K562 (cell line): ENCODE results near the gene ADCY4. TPM values are rescaled to one million over a fixed set of nuclear protein-coding genes. Genes with fewer than 3 reads are reported as not detected.
A peak's percentile ranks its signal among the peaks of the same experiment; 100 is the strongest.

Source experiments
- ARID2 ChIP-seq: fragments of 450-650 bp; IDR thresholded peaks from 2 replicates; pipeline ENCODE4 v1.6.1; 2017; ENCODE audit warnings: antibody characterized with exemption, mild to moderate bottlenecking
- CHD2 ChIP-seq: IDR thresholded peaks from 2 replicates; pipeline ENCODE4 v1.6.1; 2011; ENCODE audit warnings: low read depth, low read length
- CREBBP ChIP-seq: IDR thresholded peaks from one replicate; pipeline ENCODE4 v1.6.1; 2012; ENCODE audit warnings: low read depth, mild to moderate bottlenecking, control low read depth, inconsistent platforms, low read length
- NFIC ChIP-seq: fragments of 450-650 bp; IDR thresholded peaks from 2 replicates; pipeline ENCODE4 v1.6.1; 2017; ENCODE audit warnings: mild to moderate bottlenecking, inconsistent platforms
- PML ChIP-seq: IDR thresholded peaks from 2 replicates; pipeline ENCODE4 v1.6.1; 2012; ENCODE audit warnings: low read length, inconsistent platforms
- POU5F1 ChIP-seq: fragments of 150-350 bp; IDR thresholded peaks from 2 replicates; pipeline ENCODE4 v1.6.1; 2014; ENCODE audit warnings: borderline replicate concordance, low read length, low read depth, mild to moderate bottlenecking; ENCODE audit not compliant: partially characterized antibody
- SMAD2 ChIP-seq: fragments of 150-350 bp; IDR thresholded peaks from 2 replicates; pipeline ENCODE4 v1.6.1; 2014; ENCODE audit warnings: low read depth, mild to moderate bottlenecking, low read length
- polyA plus RNA-seq, 8 experiments: library from polyadenylated mRNA; depleted of rRNA in 4 of 8; stranded (reverse) in 5 of 8; unstranded in 3 of 8; fragments of >200 nt; fragmentation: Nextera tagmentation in 2 of 8; fragmentation: Illumina TruSeq in 1 of 8; extraction: Ambion mirVana in 2 of 8; extraction: Trizol in 1 of 8; gene quantifications; 2 replicates each; pipeline versions ENCODE4 v1.2.1 to v1.2.3, GENCODE V29; 2011 to 2014; ENCODE audit warnings: inconsistent platforms in 1 of 8, missing spikeins in 1 of 8
- total RNA-seq, 7 experiments: library from RNA; depleted of rRNA in 6 of 7; stranded (reverse); fragments of >200 nt in 6 of 7; fragmentation: Illumina TruSeq in 2 of 7; extraction: Trizol in 2 of 7; gene quantifications; 2 replicates each; pipeline versions ENCODE4 v1.2.1 to v1.2.3, GENCODE V29; 2011 to 2021; ENCODE audit warnings: low replicate concordance in 1 of 7
- TF ChIP-seq, protein P1 (sequence below): fragments of 450-650 bp; IDR thresholded peaks from 2 replicates; pipeline ENCODE4 v1.6.1; 2016; ENCODE audit warnings: mild to moderate bottlenecking, moderate library complexity
- TF ChIP-seq, protein P2 (sequence below): IDR thresholded peaks from 3 replicates; pipeline ENCODE4 v1.6.1; 2011; ENCODE audit warnings: borderline replicate concordance, mild to moderate bottlenecking, moderate library complexity; ENCODE audit not compliant: insufficient read length; ENCODE audit errors: extremely low read depth
- TF ChIP-seq, protein P3 (sequence below): fragments of 450-650 bp; IDR thresholded peaks from 2 replicates; pipeline ENCODE4 v1.6.1; 2018; ENCODE audit warnings: mild to moderate bottlenecking, low read depth; ENCODE audit not compliant: partially characterized antibody

The ADCY4 gene
- total and polyA plus RNA-seq, 9 of the 15 experiments (the other 6 are each of a cell fraction or from before 2014, with no cell fraction given) = 0.04 to 0.31 (median 0.15) TPM; not detected in 2

DNA sequence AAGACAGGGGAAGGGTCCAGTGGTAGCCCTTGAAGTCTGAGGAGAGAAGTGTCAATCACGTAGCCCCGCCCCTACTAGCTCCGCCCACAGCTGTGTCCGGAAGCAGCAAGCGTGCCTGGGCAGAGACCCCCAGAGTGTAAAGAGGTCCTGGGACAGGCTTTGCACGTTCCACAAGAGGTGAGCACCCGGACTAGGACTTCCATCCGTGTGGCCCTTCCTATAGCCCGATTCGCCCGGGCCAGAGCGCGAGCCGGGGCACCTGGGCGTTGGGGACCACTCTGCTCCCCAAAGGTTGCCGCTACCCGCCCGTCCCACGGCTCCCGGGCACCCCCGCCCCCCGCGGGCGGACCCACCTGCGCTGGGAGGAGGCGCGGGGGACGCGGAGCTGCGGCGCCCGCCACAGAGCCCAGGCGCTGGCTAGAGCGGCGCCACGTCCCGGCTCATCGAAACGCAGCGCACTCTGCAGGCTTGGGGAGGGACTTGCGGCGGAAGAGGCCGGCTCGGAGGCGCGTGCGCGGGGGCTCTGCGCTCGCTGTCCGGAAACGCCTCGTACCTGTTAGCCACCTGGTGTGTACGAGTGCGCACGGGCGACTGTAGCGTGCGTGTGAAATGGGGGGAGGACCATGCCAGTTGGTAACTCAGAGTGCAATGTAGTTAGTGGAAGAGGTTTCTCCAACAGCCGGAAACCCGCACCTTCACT lies 63.6 kb downstream of the ADCY4 start, which contains the start of gene RABGGTA (continued):
- TF ChIP-seq CREBBP (no peak), ARID2 (no peak), PML (0 out of 2 replicates have a peak, but pooled peaks have one; percentile 31), POU5F1 (no peak), SMAD2 (no peak), NFIC (no peak), CHD2 (no peak)
- TF ChIP-seq, protein P1, sequence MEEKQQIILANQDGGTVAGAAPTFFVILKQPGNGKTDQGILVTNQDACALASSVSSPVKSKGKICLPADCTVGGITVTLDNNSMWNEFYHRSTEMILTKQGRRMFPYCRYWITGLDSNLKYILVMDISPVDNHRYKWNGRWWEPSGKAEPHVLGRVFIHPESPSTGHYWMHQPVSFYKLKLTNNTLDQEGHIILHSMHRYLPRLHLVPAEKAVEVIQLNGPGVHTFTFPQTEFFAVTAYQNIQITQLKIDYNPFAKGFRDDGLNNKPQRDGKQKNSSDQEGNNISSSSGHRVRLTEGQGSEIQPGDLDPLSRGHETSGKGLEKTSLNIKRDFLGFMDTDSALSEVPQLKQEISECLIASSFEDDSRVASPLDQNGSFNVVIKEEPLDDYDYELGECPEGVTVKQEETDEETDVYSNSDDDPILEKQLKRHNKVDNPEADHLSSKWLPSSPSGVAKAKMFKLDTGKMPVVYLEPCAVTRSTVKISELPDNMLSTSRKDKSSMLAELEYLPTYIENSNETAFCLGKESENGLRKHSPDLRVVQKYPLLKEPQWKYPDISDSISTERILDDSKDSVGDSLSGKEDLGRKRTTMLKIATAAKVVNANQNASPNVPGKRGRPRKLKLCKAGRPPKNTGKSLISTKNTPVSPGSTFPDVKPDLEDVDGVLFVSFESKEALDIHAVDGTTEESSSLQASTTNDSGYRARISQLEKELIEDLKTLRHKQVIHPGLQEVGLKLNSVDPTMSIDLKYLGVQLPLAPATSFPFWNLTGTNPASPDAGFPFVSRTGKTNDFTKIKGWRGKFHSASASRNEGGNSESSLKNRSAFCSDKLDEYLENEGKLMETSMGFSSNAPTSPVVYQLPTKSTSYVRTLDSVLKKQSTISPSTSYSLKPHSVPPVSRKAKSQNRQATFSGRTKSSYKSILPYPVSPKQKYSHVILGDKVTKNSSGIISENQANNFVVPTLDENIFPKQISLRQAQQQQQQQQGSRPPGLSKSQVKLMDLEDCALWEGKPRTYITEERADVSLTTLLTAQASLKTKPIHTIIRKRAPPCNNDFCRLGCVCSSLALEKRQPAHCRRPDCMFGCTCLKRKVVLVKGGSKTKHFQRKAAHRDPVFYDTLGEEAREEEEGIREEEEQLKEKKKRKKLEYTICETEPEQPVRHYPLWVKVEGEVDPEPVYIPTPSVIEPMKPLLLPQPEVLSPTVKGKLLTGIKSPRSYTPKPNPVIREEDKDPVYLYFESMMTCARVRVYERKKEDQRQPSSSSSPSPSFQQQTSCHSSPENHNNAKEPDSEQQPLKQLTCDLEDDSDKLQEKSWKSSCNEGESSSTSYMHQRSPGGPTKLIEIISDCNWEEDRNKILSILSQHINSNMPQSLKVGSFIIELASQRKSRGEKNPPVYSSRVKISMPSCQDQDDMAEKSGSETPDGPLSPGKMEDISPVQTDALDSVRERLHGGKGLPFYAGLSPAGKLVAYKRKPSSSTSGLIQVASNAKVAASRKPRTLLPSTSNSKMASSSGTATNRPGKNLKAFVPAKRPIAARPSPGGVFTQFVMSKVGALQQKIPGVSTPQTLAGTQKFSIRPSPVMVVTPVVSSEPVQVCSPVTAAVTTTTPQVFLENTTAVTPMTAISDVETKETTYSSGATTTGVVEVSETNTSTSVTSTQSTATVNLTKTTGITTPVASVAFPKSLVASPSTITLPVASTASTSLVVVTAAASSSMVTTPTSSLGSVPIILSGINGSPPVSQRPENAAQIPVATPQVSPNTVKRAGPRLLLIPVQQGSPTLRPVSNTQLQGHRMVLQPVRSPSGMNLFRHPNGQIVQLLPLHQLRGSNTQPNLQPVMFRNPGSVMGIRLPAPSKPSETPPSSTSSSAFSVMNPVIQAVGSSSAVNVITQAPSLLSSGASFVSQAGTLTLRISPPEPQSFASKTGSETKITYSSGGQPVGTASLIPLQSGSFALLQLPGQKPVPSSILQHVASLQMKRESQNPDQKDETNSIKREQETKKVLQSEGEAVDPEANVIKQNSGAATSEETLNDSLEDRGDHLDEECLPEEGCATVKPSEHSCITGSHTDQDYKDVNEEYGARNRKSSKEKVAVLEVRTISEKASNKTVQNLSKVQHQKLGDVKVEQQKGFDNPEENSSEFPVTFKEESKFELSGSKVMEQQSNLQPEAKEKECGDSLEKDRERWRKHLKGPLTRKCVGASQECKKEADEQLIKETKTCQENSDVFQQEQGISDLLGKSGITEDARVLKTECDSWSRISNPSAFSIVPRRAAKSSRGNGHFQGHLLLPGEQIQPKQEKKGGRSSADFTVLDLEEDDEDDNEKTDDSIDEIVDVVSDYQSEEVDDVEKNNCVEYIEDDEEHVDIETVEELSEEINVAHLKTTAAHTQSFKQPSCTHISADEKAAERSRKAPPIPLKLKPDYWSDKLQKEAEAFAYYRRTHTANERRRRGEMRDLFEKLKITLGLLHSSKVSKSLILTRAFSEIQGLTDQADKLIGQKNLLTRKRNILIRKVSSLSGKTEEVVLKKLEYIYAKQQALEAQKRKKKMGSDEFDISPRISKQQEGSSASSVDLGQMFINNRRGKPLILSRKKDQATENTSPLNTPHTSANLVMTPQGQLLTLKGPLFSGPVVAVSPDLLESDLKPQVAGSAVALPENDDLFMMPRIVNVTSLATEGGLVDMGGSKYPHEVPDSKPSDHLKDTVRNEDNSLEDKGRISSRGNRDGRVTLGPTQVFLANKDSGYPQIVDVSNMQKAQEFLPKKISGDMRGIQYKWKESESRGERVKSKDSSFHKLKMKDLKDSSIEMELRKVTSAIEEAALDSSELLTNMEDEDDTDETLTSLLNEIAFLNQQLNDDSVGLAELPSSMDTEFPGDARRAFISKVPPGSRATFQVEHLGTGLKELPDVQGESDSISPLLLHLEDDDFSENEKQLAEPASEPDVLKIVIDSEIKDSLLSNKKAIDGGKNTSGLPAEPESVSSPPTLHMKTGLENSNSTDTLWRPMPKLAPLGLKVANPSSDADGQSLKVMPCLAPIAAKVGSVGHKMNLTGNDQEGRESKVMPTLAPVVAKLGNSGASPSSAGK = peak; percentile 93
- TF ChIP-seq, protein P2, sequence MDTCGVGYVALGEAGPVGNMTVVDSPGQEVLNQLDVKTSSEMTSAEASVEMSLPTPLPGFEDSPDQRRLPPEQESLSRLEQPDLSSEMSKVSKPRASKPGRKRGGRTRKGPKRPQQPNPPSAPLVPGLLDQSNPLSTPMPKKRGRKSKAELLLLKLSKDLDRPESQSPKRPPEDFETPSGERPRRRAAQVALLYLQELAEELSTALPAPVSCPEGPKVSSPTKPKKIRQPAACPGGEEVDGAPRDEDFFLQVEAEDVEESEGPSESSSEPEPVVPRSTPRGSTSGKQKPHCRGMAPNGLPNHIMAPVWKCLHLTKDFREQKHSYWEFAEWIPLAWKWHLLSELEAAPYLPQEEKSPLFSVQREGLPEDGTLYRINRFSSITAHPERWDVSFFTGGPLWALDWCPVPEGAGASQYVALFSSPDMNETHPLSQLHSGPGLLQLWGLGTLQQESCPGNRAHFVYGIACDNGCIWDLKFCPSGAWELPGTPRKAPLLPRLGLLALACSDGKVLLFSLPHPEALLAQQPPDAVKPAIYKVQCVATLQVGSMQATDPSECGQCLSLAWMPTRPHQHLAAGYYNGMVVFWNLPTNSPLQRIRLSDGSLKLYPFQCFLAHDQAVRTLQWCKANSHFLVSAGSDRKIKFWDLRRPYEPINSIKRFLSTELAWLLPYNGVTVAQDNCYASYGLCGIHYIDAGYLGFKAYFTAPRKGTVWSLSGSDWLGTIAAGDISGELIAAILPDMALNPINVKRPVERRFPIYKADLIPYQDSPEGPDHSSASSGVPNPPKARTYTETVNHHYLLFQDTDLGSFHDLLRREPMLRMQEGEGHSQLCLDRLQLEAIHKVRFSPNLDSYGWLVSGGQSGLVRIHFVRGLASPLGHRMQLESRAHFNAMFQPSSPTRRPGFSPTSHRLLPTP = no peak
- TF ChIP-seq, protein P3, sequence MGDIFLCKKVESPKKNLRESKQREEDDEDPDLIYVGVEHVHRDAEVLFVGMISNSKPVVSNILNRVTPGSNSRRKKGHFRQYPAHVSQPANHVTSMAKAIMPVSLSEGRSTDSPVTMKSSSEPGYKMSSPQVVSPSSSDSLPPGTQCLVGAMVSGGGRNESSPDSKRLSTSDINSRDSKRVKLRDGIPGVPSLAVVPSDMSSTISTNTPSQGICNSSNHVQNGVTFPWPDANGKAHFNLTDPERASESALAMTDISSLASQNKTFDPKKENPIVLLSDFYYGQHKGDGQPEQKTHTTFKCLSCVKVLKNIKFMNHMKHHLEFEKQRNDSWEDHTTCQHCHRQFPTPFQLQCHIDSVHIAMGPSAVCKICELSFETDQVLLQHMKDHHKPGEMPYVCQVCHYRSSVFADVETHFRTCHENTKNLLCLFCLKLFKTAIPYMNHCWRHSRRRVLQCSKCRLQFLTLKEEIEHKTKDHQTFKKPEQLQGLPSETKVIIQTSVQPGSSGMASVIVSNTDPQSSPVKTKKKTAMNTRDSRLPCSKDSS = no peak
